ENCODE results near the gene C1orf116. TPM values are rescaled to one million over a fixed set of nuclear protein-coding genes. Genes with fewer than 3 reads are reported as not detected.

C1orf116 gene
- total and polyA plus RNA-seq, 4 donors: 0.27 to 0.79 (median 0.46) TPM

DNA sequence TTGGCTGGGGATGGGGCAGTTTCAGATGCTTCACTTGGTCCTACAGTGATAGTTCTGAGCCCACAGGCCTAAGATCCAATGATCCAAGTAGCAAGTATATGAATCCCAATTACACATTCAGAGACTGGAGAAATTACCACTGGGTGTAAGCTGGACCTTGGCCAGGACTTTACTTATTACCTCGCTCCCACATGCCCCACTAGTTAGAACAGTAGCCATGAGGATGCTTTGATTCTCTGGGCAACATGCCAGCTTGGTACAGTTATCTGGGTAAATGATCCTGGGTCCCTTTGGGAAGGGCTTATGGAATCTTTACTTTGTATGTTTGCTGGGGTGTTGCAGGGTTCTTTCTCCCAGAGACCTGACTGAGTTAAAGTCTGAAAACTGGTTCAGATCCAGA lies 57.2 kb downstream of the C1orf116 start:
- no peak overlapping the region for H3K4me3 ChIP-seq (ENCODE audit: low read depth in 1 of 3, low read length in 3 of 3)
- no peaks in the 10 kb centered on the region for H3K36me3 ChIP-seq (ENCODE audit: control insufficient read depth in 4 of 4, insufficient read depth in 3 of 4, low read depth in 1 of 4, low read length in 3 of 4)
- H3K4me1 ChIP-seq (ENCODE audit: control insufficient read depth in 4 of 4, insufficient read depth in 4 of 4, low read length in 3 of 4): peaks cover 0 to 29% (median 22%) of the 10 kb centered on the region in 4 donors
- no peak overlapping the region for H3K9ac ChIP-seq (ENCODE audit: low read depth in 1 of 2, low read length in 2 of 2)
- TF ChIP-seq, protein P1, sequence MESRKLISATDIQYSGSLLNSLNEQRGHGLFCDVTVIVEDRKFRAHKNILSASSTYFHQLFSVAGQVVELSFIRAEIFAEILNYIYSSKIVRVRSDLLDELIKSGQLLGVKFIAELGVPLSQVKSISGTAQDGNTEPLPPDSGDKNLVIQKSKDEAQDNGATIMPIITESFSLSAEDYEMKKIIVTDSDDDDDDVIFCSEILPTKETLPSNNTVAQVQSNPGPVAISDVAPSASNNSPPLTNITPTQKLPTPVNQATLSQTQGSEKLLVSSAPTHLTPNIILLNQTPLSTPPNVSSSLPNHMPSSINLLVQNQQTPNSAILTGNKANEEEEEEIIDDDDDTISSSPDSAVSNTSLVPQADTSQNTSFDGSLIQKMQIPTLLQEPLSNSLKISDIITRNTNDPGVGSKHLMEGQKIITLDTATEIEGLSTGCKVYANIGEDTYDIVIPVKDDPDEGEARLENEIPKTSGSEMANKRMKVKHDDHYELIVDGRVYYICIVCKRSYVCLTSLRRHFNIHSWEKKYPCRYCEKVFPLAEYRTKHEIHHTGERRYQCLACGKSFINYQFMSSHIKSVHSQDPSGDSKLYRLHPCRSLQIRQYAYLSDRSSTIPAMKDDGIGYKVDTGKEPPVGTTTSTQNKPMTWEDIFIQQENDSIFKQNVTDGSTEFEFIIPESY (IDR thresholded peaks at IDR 0.05): no peak
- TF ChIP-seq, protein P2, sequence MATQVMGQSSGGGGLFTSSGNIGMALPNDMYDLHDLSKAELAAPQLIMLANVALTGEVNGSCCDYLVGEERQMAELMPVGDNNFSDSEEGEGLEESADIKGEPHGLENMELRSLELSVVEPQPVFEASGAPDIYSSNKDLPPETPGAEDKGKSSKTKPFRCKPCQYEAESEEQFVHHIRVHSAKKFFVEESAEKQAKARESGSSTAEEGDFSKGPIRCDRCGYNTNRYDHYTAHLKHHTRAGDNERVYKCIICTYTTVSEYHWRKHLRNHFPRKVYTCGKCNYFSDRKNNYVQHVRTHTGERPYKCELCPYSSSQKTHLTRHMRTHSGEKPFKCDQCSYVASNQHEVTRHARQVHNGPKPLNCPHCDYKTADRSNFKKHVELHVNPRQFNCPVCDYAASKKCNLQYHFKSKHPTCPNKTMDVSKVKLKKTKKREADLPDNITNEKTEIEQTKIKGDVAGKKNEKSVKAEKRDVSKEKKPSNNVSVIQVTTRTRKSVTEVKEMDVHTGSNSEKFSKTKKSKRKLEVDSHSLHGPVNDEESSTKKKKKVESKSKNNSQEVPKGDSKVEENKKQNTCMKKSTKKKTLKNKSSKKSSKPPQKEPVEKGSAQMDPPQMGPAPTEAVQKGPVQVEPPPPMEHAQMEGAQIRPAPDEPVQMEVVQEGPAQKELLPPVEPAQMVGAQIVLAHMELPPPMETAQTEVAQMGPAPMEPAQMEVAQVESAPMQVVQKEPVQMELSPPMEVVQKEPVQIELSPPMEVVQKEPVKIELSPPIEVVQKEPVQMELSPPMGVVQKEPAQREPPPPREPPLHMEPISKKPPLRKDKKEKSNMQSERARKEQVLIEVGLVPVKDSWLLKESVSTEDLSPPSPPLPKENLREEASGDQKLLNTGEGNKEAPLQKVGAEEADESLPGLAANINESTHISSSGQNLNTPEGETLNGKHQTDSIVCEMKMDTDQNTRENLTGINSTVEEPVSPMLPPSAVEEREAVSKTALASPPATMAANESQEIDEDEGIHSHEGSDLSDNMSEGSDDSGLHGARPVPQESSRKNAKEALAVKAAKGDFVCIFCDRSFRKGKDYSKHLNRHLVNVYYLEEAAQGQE (IDR thresholded peaks at IDR 0.05): no peak
- TF ChIP-seq, protein P3, sequence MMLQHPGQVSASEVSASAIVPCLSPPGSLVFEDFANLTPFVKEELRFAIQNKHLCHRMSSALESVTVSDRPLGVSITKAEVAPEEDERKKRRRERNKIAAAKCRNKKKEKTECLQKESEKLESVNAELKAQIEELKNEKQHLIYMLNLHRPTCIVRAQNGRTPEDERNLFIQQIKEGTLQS (IDR thresholded peaks at IDR 0.05): no peak
- no peak for TF ChIP-seq HNF4A (conservative IDR thresholded peaks at IDR 0.05)
- TF ChIP-seq, protein P4, sequence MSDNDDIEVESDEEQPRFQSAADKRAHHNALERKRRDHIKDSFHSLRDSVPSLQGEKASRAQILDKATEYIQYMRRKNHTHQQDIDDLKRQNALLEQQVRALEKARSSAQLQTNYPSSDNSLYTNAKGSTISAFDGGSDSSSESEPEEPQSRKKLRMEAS (IDR thresholded peaks at IDR 0.05): no peak
- TF ChIP-seq RXRA (IDR thresholded peaks at IDR 0.05): no peak
- no peak for TF ChIP-seq YY1 (IDR thresholded peaks at IDR 0.05)
- no peak for TF ChIP-seq GABPA (IDR thresholded peaks at IDR 0.05 in 1 of 2, conservative IDR thresholded peaks at IDR 0.05 in 1 of 2)
- no peak for TF ChIP-seq SP1 (IDR thresholded peaks at IDR 0.05)
- no peak for TF ChIP-seq EGR1 (IDR thresholded peaks at IDR 0.05; ENCODE audit: low read depth in 2 of 2)
- TF ChIP-seq, protein P5, sequence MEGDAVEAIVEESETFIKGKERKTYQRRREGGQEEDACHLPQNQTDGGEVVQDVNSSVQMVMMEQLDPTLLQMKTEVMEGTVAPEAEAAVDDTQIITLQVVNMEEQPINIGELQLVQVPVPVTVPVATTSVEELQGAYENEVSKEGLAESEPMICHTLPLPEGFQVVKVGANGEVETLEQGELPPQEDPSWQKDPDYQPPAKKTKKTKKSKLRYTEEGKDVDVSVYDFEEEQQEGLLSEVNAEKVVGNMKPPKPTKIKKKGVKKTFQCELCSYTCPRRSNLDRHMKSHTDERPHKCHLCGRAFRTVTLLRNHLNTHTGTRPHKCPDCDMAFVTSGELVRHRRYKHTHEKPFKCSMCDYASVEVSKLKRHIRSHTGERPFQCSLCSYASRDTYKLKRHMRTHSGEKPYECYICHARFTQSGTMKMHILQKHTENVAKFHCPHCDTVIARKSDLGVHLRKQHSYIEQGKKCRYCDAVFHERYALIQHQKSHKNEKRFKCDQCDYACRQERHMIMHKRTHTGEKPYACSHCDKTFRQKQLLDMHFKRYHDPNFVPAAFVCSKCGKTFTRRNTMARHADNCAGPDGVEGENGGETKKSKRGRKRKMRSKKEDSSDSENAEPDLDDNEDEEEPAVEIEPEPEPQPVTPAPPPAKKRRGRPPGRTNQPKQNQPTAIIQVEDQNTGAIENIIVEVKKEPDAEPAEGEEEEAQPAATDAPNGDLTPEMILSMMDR (IDR thresholded peaks at IDR 0.05; ENCODE audit: low read depth, low read length, missing input control): no peak
- no peak for TF ChIP-seq TAF1 (conservative IDR thresholded peaks at IDR 0.05)
- TF ChIP-seq NR2F2 (IDR thresholded peaks at IDR 0.05): no peak
- H3K27me3 ChIP-seq (ENCODE audit: control insufficient read depth in 4 of 4, insufficient read depth in 4 of 4, low read length in 3 of 4): no peaks in the 10 kb centered on the region
- no peak for DNase-seq (ENCODE audit: low spot score)
- 90% methylated on average over 1 of the region's 1 CpG for WGBS
- no peak overlapping the region for H3K27ac ChIP-seq (ENCODE audit: low read depth in 1 of 2, low read length in 2 of 2)
- no peaks in the 10 kb centered on the region for H3K9me3 ChIP-seq (ENCODE audit: control insufficient read depth in 4 of 4, low read length in 3 of 4)

DNA sequence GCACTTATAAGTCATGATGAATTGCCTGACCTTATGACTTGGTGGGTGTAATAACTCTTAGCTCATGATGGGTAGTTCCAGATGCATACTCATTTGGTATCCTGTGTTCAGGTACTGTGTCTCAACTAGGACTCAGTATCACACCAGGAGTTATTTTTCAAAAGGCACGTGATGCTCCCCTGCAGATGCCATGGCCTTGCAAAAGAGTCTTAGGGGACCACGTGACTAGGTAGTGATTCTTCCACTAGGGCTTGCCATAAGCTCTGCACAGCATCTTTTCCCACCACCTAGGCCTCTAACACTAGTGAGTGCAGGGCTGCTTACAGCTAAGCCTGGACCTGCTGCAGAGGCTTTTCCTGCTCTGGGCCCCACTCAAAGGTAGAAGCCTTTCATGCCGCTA lies 58.4 kb downstream of the C1orf116 start:
- Histone ChIP-seq H3K4me3 (ENCODE audit: low read depth in 1 of 3, low read length in 3 of 3) (no peak overlapping the region), H3K27me3 (ENCODE audit: control insufficient read depth in 4 of 4, insufficient read depth in 4 of 4, low read length in 3 of 4) (no peaks in the 10 kb centered on the region), H3K36me3 (ENCODE audit: control insufficient read depth in 4 of 4, insufficient read depth in 3 of 4, low read depth in 1 of 4, low read length in 3 of 4) (no peaks in the 10 kb centered on the region), H3K9me3 (ENCODE audit: control insufficient read depth in 4 of 4, low read length in 3 of 4) (no peaks in the 10 kb centered on the region), H3K4me1 (ENCODE audit: control insufficient read depth in 4 of 4, insufficient read depth in 4 of 4, low read length in 3 of 4) (peaks cover 4 to 40% (median 33%) of the 10 kb centered on the region in 4 donors), H3K9ac (ENCODE audit: low read depth in 1 of 2, low read length in 2 of 2) (no peak overlapping the region), H3K27ac (ENCODE audit: low read depth in 1 of 2, low read length in 2 of 2) (no peak overlapping the region)
- DNase-seq (ENCODE audit: low spot score): peak; percentile 14
- TF ChIP-seq, protein P1 (IDR thresholded peaks at IDR 0.05): no peak
- TF ChIP-seq TAF1 (conservative IDR thresholded peaks at IDR 0.05) (no peak), YY1 (IDR thresholded peaks at IDR 0.05) (no peak), HNF4A (conservative IDR thresholded peaks at IDR 0.05) (no peak), SP1 (IDR thresholded peaks at IDR 0.05) (no peak), RAD21 (IDR thresholded peaks at IDR 0.05) (no peak), HNF4G (IDR thresholded peaks at IDR 0.05) (no peak), NR2F2 (IDR thresholded peaks at IDR 0.05) (no peak), FOXA1 (IDR thresholded peaks at IDR 0.05) (no peak), RXRA (IDR thresholded peaks at IDR 0.05) (no peak), JUND (IDR thresholded peaks at IDR 0.05) (no peak), FOXA2 (IDR thresholded peaks at IDR 0.05) (no peak), GABPA (IDR thresholded peaks at IDR 0.05 in 1 of 2, conservative IDR thresholded peaks at IDR 0.05 in 1 of 2) (no peak), EGR1 (IDR thresholded peaks at IDR 0.05; ENCODE audit: low read depth in 2 of 2) (no peak)
- TF ChIP-seq, protein P3 (IDR thresholded peaks at IDR 0.05): no peak
- TF ChIP-seq, protein P4 (IDR thresholded peaks at IDR 0.05): no peak
- WGBS: 95% methylated on average over 3 of the region's 3 CpGs
